Stimulated activated CD8-positive, alpha-beta memory T cell treated with anti-CD3 and anti-CD28 coated beads, Interleukin-4, amount 100 ng/mL, for 1 hour (primary cell): ENCODE measurements around the gene ITGA2B.
A peak's percentile ranks its signal among the peaks of the same experiment; 100 is the strongest.
"Not testable (repeated sequence)": the region's sequence is repeated elsewhere in the genome, so short reads cannot be mapped to it uniquely, and the experiment has no call there.

Experiments used
- DNase-seq, 2 donors: peaks; one replicate each; pipeline ENCODE4 v3.0.0-alpha.2; 2020; ENCODE audit warnings: low read depth in 2 of 2, low spot score in 1 of 2

Gene ITGA2B

GRCh38 chr17:44369414-44370023, 19.9 kb downstream of the ITGA2B start:
- not testable (repeated sequence) for DNase-seq

DNA sequence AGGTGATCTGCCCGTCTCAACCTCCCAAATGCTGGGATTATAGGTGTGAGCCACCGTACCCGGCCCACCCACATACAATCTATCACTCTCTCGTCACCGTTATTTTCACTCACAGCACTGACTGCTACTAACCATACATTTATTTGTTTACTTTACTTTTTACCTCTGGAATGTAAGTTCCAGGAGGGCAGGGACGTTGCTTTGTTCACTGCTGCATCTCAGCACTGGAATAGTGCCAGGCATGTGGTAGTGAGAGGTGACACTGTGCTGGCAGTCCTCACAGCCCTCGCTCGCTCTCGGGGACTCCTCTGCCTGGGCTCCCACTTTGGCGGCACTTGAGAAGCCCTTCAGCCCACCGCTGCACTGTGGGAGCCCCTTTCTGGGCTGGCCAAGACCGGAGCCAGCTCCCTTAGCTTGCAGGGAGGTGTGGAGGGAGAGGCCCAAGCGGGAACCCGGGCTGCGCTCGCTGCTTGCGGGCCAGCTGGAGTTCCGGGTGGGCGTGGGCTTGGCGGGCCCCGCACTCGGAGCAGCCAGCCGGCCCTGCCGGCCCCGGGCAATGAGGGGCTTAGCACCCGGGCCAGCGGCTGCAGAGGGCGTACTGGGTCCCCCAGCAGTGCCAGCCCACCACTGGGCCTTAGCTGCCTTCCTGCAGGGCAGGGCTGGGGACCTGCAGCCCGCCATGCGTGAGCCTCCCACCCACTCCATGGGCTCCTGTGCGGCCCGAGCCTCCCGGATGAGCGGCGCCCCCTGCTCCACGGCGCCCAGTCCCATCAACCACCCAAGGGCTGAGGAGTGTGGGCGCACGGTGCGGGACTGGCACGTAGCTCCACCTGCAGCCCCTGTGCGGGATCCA, 20.8 kb downstream of the ITGA2B start:
- DNase-seq, result not testable (repeated sequence)

GRCh38 chr17:44367231-44367979, 22.0 kb downstream of the ITGA2B start:
- DNase-seq, result no peak

GRCh38 chr17:44365051-44365450, 24.4 kb downstream of the ITGA2B start:
- not testable (repeated sequence) for DNase-seq

DNA sequence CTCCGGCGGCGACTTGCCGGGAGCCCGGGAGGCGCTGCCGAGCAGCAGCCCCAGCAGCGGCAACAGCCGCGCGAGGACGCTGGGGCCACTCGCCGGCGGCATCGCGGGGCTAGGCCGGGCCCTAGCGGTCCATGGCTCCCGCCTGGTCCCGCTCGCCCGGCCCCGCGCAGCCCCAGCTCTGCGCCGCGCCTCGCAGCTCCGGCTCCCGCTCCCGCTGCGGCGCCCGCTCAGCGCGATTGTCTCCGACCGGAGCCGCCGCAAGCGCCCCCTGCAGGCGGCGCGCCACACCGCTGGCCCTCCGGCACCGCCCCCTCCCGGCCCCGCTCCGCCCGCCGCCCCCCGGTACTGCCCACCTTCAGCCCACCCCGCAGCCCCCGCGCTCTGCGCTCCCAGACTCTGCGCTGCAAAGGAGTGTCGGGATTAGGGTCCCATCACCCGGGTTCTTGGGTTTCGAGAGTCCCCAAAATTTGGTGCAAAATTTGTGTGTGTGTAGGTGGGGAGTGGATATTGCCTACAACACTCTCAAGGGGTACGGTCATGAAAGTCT, 25.8 kb downstream of the ITGA2B start, which contains the start of gene FAM171A2:
Gene FAM171A2 (minus strand): TSS at position 241 of the 547 bp plus-strand sequence. CDS start 139 bp downstream, at position 102.
- DNase-seq, result peak in 1 of 2 donors; percentile 33

GRCh38 chr17:44362949-44363612, 26.4 kb downstream of the ITGA2B start:
- DNase-seq, result no peak

DNA sequence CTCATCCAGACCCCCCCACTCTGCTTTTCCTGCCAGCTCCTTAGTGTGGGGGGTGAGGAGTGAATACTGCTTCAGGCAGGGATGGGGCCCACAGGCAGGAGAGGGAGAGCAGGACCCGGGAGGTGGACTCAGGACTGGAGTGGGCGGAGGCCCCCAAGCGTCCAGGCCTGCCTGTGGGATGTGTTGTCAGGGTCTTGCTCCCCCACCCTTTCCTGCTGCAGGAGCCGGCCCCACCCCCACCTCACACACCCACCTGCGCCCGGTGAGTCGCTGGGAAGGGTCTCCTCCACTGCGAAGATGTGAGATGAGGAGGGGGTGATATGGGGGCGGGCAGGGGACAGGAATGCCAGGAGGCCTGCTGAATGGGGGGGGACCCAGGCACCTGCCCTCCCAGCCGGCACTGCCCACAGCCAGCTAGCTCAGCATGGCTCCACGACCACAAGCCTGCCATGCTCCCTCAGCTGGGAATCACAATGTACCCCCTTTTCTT, 26.9 kb downstream of the ITGA2B start:
- no peak for DNase-seq

GRCh38 chr17:44361292-44362260, 27.9 kb downstream of the ITGA2B start:
- no peak for DNase-seq

- DNase-seq, result no peak
Observed at GRCh38 chr17:44360826-44361225, 28.6 kb downstream of the ITGA2B start.

- no peak for DNase-seq
Observed at GRCh38 chr17:44360144-44360533, 29.3 kb downstream of the ITGA2B start.

DNA sequence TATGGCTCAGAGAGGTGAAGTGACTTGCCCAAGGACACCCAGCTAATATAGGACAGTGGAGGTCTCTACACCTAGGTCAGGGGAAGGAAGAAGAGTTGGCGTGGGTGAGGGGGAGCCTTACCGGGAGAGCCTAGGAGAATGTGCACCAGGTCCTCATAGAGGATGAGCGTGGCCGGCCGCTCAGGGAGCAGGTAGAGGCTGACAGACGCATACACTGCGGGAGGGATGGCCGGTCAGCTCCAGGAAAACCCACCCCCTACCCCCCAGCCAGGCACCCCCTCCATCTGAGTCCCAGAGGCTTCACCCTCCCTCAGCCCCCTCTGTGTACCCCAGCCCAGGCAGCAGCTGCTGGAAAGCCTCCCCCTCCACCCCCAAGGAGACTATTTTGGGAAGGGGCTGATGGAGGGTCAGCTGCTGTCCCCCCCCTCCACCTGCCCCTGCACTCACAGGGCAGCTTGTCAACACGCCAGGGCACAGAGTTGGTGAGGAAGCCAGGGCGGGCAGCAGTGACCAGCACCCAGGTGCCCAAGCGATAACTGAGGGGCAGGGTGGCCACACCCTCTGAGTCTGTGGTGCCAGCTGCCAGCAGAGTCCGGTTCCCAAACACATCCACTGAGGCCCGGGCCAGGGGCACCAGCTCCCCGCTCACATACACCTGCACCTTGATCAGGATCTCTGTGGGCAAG, 29.8 kb downstream of the ITGA2B start:
- DNase-seq, result no peak

GRCh38 chr17:44359006-44359405, 30.4 kb downstream of the ITGA2B start:
- no peak for DNase-seq

- no peak for DNase-seq
Observed at GRCh38 chr17:44358066-44358465, 31.4 kb downstream of the ITGA2B start.

DNA sequence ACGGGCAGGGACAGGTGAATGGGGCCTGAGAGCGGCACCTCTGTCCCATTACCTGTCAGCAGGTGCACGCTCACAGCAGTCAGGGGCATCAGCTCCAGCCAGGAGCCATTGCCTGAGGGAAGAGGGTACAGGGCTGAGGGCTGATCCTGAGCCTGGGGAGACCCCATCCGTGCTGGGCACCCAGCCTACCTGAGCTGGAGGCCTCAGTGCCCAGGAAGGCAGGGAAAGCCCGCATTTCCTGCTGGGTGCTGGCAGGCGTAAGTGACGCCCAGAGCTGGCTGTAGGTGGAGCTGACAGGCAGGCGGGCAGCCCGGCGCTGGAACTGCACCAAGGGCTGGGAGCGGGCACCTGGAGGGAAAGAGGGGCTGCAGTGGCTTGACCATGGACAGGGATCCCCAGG, 33.2 kb downstream of the ITGA2B start:
- DNase-seq, result no peak

GRCh38 chr17:44355642-44356099, 33.8 kb downstream of the ITGA2B start:
- no peak for DNase-seq

- peak; percentile 41 to 49 for DNase-seq
Observed at GRCh38 chr17:44354582-44355561, 34.6 kb downstream of the ITGA2B start.

DNA sequence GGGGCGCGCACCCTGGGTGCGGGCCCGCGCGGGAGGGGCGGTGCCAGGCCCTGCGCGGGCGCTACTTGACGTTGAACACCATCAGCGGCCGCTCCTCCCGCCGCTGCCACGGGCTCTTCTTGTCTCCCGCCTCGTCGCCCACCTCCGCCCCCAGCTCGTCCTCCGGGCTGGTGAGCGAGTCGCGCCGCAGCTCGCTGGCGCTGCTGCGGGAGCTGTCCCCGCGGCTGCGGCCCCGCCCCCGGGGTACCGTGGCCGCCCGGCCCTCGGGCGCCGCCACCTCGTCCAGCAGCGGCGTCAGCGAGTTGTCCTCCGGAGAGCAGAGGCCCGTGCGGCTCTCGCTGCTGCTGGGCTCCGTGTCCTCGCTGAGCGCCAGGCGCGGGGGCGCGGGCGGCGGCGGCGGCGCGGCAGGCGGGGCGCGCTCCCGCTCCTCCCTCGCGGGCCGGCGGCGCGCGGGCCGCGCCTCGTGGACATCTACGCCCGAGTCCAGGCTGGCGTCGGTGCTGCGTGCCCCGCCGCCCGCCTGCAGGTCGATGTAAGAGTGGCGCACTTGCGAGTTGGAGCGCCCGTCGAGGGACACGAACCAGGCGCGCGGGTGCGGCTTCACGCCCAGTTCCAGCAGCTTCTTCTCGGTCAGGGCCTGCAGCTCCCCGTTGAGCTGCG, 35.6 kb downstream of the ITGA2B start:
- DNase-seq, result no peak
